ENCODE measurements around the gene ATP5ME.

GRCh38 chr4:628821-629635 lies 45.0 kb downstream of the ATP5ME start:
- TF ChIP-seq TAF1 (conservative IDR thresholded peaks at IDR 0.05) (no peak), RXRA (IDR thresholded peaks at IDR 0.05) (no peak), YY1 (IDR thresholded peaks at IDR 0.05) (no peak), GABPA (IDR thresholded peaks at IDR 0.05 in 1 of 2, conservative IDR thresholded peaks at IDR 0.05 in 1 of 2) (no peak), JUND (IDR thresholded peaks at IDR 0.05) (no peak)
- TF ChIP-seq, protein P1, sequence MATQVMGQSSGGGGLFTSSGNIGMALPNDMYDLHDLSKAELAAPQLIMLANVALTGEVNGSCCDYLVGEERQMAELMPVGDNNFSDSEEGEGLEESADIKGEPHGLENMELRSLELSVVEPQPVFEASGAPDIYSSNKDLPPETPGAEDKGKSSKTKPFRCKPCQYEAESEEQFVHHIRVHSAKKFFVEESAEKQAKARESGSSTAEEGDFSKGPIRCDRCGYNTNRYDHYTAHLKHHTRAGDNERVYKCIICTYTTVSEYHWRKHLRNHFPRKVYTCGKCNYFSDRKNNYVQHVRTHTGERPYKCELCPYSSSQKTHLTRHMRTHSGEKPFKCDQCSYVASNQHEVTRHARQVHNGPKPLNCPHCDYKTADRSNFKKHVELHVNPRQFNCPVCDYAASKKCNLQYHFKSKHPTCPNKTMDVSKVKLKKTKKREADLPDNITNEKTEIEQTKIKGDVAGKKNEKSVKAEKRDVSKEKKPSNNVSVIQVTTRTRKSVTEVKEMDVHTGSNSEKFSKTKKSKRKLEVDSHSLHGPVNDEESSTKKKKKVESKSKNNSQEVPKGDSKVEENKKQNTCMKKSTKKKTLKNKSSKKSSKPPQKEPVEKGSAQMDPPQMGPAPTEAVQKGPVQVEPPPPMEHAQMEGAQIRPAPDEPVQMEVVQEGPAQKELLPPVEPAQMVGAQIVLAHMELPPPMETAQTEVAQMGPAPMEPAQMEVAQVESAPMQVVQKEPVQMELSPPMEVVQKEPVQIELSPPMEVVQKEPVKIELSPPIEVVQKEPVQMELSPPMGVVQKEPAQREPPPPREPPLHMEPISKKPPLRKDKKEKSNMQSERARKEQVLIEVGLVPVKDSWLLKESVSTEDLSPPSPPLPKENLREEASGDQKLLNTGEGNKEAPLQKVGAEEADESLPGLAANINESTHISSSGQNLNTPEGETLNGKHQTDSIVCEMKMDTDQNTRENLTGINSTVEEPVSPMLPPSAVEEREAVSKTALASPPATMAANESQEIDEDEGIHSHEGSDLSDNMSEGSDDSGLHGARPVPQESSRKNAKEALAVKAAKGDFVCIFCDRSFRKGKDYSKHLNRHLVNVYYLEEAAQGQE (IDR thresholded peaks at IDR 0.05) = no peak
- TF ChIP-seq, protein P2, sequence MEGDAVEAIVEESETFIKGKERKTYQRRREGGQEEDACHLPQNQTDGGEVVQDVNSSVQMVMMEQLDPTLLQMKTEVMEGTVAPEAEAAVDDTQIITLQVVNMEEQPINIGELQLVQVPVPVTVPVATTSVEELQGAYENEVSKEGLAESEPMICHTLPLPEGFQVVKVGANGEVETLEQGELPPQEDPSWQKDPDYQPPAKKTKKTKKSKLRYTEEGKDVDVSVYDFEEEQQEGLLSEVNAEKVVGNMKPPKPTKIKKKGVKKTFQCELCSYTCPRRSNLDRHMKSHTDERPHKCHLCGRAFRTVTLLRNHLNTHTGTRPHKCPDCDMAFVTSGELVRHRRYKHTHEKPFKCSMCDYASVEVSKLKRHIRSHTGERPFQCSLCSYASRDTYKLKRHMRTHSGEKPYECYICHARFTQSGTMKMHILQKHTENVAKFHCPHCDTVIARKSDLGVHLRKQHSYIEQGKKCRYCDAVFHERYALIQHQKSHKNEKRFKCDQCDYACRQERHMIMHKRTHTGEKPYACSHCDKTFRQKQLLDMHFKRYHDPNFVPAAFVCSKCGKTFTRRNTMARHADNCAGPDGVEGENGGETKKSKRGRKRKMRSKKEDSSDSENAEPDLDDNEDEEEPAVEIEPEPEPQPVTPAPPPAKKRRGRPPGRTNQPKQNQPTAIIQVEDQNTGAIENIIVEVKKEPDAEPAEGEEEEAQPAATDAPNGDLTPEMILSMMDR (IDR thresholded peaks at IDR 0.05; ENCODE audit: low read depth, low read length, missing input control) = no peak

All from liver (tissue), 3 donors.